Measurements from ENCODE around the gene AGL. TPM values are rescaled to one million over a fixed set of nuclear protein-coding genes. Genes with fewer than 3 reads are reported as not detected.
"Not testable (repeated sequence)": the region's sequence is repeated elsewhere in the genome, so short reads cannot be mapped to it uniquely, and the experiment has no call there.

The AGL gene
- polyA plus RNA-seq (ENCODE audit: insufficient read length in 4 of 4), result 10 to 100 TPM; 25.6 to 35.1 (median 32.8) TPM

- peak; percentile 65 to 77 (median 72) for DNase-seq (ENCODE audit: low read depth in 4 of 4, low spot score in 3 of 4)
Observed at GRCh38 chr1:99849744-99850458, at the start of gene AGL. Gene AGL, plus strand, starts transcription at chr1:99850361. Its CDS starts 682 bp downstream, at chr1:99851043.

- DNase-seq (ENCODE audit: low read depth in 4 of 4, low spot score in 3 of 4), result no peak
Observed at GRCh38 chr1:99801584-99801983, 48.6 kb upstream of the AGL start.

- DNase-seq (ENCODE audit: low read depth in 4 of 4, low spot score in 3 of 4), result no peak
Observed at GRCh38 chr1:99806882-99807281, 43.3 kb upstream of the AGL start.

GRCh38 chr1:99808391-99809115, 41.6 kb upstream of the AGL start:
- peak; percentile 68 to 81 (median 77) for DNase-seq (ENCODE audit: low read depth in 4 of 4, low spot score in 3 of 4)

- no peak for DNase-seq (ENCODE audit: low read depth in 4 of 4, low spot score in 3 of 4)
Observed at GRCh38 chr1:99811075-99811474, 39.1 kb upstream of the AGL start.

- DNase-seq (ENCODE audit: low read depth in 4 of 4, low spot score in 3 of 4), result no peak
Observed at GRCh38 chr1:99811747-99812146, 38.4 kb upstream of the AGL start.

GRCh38 chr1:99814373-99814900, 35.7 kb upstream of the AGL start:
- no peak for DNase-seq (ENCODE audit: low read depth in 4 of 4, low spot score in 3 of 4)

GRCh38 chr1:99816656-99817055, 33.5 kb upstream of the AGL start:
- DNase-seq (ENCODE audit: low read depth in 4 of 4, low spot score in 3 of 4), result no peak

- no peak for DNase-seq (ENCODE audit: low read depth in 4 of 4, low spot score in 3 of 4)
Observed at GRCh38 chr1:99818063-99818699, 32.0 kb upstream of the AGL start.

- no peak for DNase-seq (ENCODE audit: low read depth in 4 of 4, low spot score in 3 of 4)
Observed at GRCh38 chr1:99820546-99820945, 29.6 kb upstream of the AGL start.

- no peak for DNase-seq (ENCODE audit: low read depth in 4 of 4, low spot score in 3 of 4)
Observed at GRCh38 chr1:99825098-99825497, 25.1 kb upstream of the AGL start.

- no peak for DNase-seq (ENCODE audit: low read depth in 4 of 4, low spot score in 3 of 4)
Observed at GRCh38 chr1:99825702-99826101, 24.5 kb upstream of the AGL start.

GRCh38 chr1:99827970-99828369, 22.2 kb upstream of the AGL start:
- DNase-seq (ENCODE audit: low read depth in 4 of 4, low spot score in 3 of 4), result no peak

- DNase-seq (ENCODE audit: low read depth in 4 of 4, low spot score in 3 of 4), result no peak
Observed at GRCh38 chr1:99829269-99829668, 20.9 kb upstream of the AGL start.

GRCh38 chr1:99833911-99834310, 16.2 kb upstream of the AGL start:
- not testable (repeated sequence) for DNase-seq (ENCODE audit: low read depth in 4 of 4, low spot score in 3 of 4)

GRCh38 chr1:99836171-99837103, 13.7 kb upstream of the AGL start:
- not testable (repeated sequence) for DNase-seq (ENCODE audit: low read depth in 4 of 4, low spot score in 3 of 4)

- not testable (repeated sequence) for DNase-seq (ENCODE audit: low read depth in 4 of 4, low spot score in 3 of 4)
Observed at GRCh38 chr1:99840353-99840752, 9.8 kb upstream of the AGL start.

- DNase-seq (ENCODE audit: low read depth in 4 of 4, low spot score in 3 of 4), result no peak
Observed at GRCh38 chr1:99843760-99844159, 6.4 kb upstream of the AGL start.

GRCh38 chr1:99845201-99845600, 5.0 kb upstream of the AGL start:
- DNase-seq (ENCODE audit: low read depth in 4 of 4, low spot score in 3 of 4), result not testable (repeated sequence)

GRCh38 chr1:99849413-99849743, 783 bp upstream of the AGL start:
- no peak for DNase-seq (ENCODE audit: low read depth in 4 of 4, low spot score in 3 of 4)
